Esophagus squamous epithelium (tissue), 5 donors: Measurements from ENCODE around the gene OAF. TPM values are rescaled to one million over a fixed set of nuclear protein-coding genes. Genes with fewer than 3 reads are reported as not detected.
A peak's percentile ranks its signal among the peaks of the same experiment; 100 is the strongest.

ENCODE experiments used
- DNase-seq: peaks from one replicate; lab custom pipeline; 2025; lab: John Stamatoyannopoulos, UW
- H3K27ac ChIP-seq, 4 donors: fragments of 200-600 bp; sonication (generic); one replicate each; pipeline ENCODE4 v1.5.1; 2016 to 2019; ENCODE audit warnings: mild to moderate bottlenecking in 1 of 4
- H3K27me3 ChIP-seq, 4 donors: fragments of 200-600 bp; sonication (generic); 1 replicate in 3 of 4; 2 replicates in 1 of 4; pipeline versions ENCODE4 v1.5.1 to v1.6.0; 2017 to 2021; ENCODE audit warnings: antibody characterized with exemption in 1 of 4
- H3K36me3 ChIP-seq, 3 donors: fragments of 200-600 bp; sonication (generic); one replicate each; pipeline ENCODE4 v1.5.1; 2016 to 2019
- H3K4me1 ChIP-seq, 3 donors: fragments of 200-600 bp; sonication (generic); one replicate each; pipeline ENCODE4 v1.5.1; 2017 to 2019
- H3K4me3 ChIP-seq, 4 donors: fragments of 200-600 bp; sonication (generic); 1 replicate in 3 of 4; 2 replicates in 1 of 4; pipeline ENCODE4 v1.5.1; 2016 to 2019; ENCODE audit warnings: mild to moderate bottlenecking in 2 of 4, moderate library complexity in 1 of 4
- H3K9me3 ChIP-seq, 3 donors: fragments of 200-600 bp; sonication (generic); one replicate each; pipeline ENCODE4 v1.5.1; 2016 to 2019
- CTCF ChIP-seq, 6 experiments: fragments of 450-650 bp in 4 of 6; fragments of 200-600 bp in 2 of 6; sonication (generic) in 2 of 6; IDR thresholded peaks; one replicate each; pipeline ENCODE4 v1.5.1; 2016 to 2019; ENCODE audit warnings: antibody characterized with exemption in 6 of 6, mild to moderate bottlenecking in 4 of 6, moderate library complexity in 4 of 6
- POLR2A ChIP-seq, 4 donors: fragments of 450-650 bp; IDR thresholded peaks; one replicate each; pipeline ENCODE4 v1.6.1; 2017; ENCODE audit warnings: antibody characterized with exemption in 4 of 4, mild to moderate bottlenecking in 4 of 4, moderate library complexity in 3 of 4
- WGBS, 2 donors: methylation state at CpG; one replicate each; pipeline ENCODE4 v1.1.5; 2018; 5-methylcytosine and 5-hydroxymethylcytosine counted together
- intact Hi-C: fragments of 100-400 bp; cut with DNase I; formaldehyde crosslinking; loops from one replicate; pipeline ENCODE4 v1.15.0; 2022
- total RNA-seq, 4 donors: library from RNA; depleted of rRNA; stranded (reverse); fragments of >200 nt; gene quantifications; one replicate each; pipeline ENCODE4 v1.1.0, GENCODE V29; 2016
- donor health status: DM: yes; HTN: yes; CAD: no.

The OAF gene
- total RNA-seq, 4 donors from 2014 or later = 7.4 to 49.0 (median 14.3) TPM

DNA sequence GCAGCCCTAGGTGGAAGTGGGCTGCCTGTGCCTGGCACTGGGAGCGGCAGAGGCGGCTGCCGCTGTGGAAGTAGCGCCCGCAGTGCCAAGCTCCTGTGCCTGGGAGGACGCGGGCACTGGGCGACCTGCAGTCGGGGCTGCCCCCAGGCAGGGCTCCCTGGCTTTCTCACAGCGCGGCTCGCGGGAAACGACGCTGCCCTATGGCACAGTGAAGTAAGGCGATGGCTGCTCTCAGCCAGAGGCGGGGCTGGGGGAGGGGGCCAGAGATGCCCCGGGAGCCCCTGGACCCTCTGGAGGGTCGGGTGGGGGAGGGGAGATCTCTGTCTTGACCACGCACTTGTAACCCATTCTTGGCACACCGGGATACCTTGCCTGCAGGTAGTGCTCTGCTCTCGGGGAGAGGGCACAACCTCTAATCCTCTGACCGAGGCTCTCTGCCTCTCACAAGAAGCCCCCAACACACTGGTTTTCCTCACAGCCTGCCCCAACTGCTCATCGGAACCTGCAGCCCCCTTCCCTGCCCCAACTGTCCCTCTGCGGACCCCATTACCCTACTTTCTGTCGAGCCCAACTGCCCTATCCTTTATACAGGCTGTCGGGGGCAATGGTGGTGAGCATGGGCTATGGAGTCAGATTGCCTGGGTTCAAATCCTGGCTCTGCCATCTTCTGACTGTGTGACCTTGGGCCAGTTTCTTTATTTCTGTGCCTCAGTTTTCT lies 40.7 kb upstream of the OAF start:
- no peaks in the 10 kb centered on the region for H3K9me3 ChIP-seq
- DNase-seq = no peak
- peak overlapping the region in 2 of 4 donors; percentile 62 to 75 for H3K4me3 ChIP-seq
- no peaks in the 10 kb centered on the region for H3K36me3 ChIP-seq
- peaks cover 15 to 38% (median 17%) of the 10 kb centered on the region in 3 donors for H3K4me1 ChIP-seq
- H3K27ac ChIP-seq = peak overlapping the region in 1 of 4 donors; percentile 87
- intact Hi-C loops = loop anchor here (5.0 kb wide), 2 partner anchors 57 to 127 kb away; no protein-coding TSS in a partner anchor
- TF ChIP-seq CTCF (IDR thresholded peaks at IDR 0.05) (no peak), POLR2A (IDR thresholded peaks at IDR 0.05) (no peak)
- H3K27me3 ChIP-seq = peaks cover 0 to 65% (median 0%) of the 10 kb centered on the region in 4 donors
- WGBS, 2 donors = 75 to 84% methylated on average over 6 to 18 of the region's 27 CpGs

DNA sequence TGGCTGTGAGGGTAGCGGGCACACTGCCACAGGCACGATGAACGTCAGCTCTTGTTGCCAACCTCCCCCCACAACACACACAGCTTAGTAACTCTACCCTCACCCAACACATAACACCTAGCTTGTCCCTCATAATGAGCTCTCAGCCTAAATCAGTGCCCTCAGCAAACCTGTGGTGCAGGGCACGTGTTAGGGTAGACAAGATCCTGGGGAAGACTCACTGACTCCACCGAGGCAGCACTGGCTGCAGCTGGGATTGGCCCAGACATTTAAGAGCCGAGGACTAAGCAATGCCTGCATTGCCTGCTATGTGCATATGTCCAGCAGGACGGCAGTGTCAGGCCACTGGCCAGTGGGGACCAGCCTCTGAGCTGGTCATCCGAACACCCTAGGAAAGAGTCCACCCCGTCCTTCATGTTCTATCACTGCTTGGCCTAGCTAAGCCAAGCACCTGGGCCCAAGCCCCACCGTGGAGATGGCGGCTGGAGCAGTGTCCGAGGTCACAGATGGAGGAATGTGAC lies 40.0 kb upstream of the OAF start:
- no peaks in the 10 kb centered on the region for H3K9me3 ChIP-seq
- no peak overlapping the region for H3K27ac ChIP-seq
- no peak for DNase-seq
- H3K27me3 ChIP-seq = peaks cover 0 to 59% (median 0%) of the 10 kb centered on the region in 4 donors
- WGBS, 2 donors = 87 to 90% methylated on average over 3 to 7 of the region's 12 CpGs
- intact Hi-C loops = loop anchor here (5.0 kb wide), 2 partner anchors 56 to 126 kb away; no protein-coding TSS in a partner anchor
- no peak overlapping the region for H3K4me3 ChIP-seq
- H3K36me3 ChIP-seq = no peaks in the 10 kb centered on the region
- TF ChIP-seq CTCF (IDR thresholded peaks at IDR 0.05) = no peak
- no peak for TF ChIP-seq POLR2A (IDR thresholded peaks at IDR 0.05)
- H3K4me1 ChIP-seq = peaks cover 15 to 38% (median 17%) of the 10 kb centered on the region in 3 donors

DNA sequence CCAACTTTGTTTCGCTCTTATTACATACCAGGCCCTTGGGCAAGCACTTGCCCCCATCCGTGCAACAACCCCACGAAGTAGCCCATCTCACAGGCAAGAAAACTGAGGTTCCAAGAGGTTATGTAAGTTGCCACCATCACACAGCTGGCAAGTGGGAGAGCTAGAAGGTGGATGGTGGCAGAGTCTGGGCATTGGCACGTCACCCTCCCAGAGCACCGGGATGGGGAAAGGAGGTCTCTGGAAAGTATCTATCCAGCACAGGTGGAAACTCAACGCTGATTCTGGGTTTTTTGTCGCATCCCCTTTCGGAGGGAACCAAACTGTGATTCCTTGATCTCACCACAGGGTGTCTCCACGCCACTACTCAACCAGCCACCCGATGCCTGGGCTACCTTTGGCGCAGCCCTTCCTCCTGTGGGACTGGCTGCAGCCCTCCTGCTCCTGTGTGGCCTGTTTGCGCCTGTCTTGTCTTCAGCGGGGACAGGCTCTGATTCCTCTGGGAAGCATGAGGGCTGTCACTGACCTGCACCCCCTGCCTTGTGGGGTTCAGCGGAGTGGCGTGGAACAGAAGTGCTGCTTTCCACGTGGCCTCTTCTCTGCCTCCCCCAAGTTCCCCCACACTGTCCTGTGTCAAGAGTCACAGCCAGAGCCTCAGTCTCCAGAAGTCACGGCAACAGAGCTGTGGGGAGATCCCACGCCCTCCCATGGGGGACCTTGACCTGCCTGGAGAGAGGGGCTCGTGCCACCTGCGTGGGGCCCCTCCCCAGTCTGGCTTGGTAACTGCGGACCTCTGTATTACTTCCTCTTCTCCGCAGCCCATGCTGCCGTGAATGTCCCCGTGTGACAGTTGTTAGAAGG lies 38.5 kb upstream of the OAF start:
- 25 to 41% methylated on average over 12 to 16 of the region's 24 CpGs for WGBS, 2 donors
- no peak for DNase-seq
- H3K4me1 ChIP-seq = peaks cover 15 to 38% (median 17%) of the 10 kb centered on the region in 3 donors
- peaks cover 0 to 51% (median 0%) of the 10 kb centered on the region in 4 donors for H3K27me3 ChIP-seq
- H3K9me3 ChIP-seq = no peaks in the 10 kb centered on the region
- H3K4me3 ChIP-seq = no peak overlapping the region
- intact Hi-C loops = loop anchor here (5.0 kb wide), 2 partner anchors 55 to 125 kb away; no protein-coding TSS in a partner anchor
- no peaks in the 10 kb centered on the region for H3K36me3 ChIP-seq
- TF ChIP-seq CTCF (IDR thresholded peaks at IDR 0.05) = peak; percentile 66 to 89 (median 83)
- TF ChIP-seq POLR2A (IDR thresholded peaks at IDR 0.05) = no peak
- H3K27ac ChIP-seq = no peak overlapping the region

GRCh38 chr11:120173019-120173705 lies 37.7 kb upstream of the OAF start:
- intact Hi-C loops = loop anchor here (5.0 kb wide), 2 partner anchors 54 to 124 kb away; no protein-coding TSS in a partner anchor
- no peak for TF ChIP-seq CTCF (IDR thresholded peaks at IDR 0.05)
- no peak for TF ChIP-seq POLR2A (IDR thresholded peaks at IDR 0.05)
- Histone ChIP-seq H3K27ac (no peak overlapping the region), H3K27me3 (peaks cover 0 to 42% (median 0%) of the 10 kb centered on the region in 4 donors), H3K4me3 (no peak overlapping the region), H3K4me1 (peaks cover 12 to 32% (median 16%) of the 10 kb centered on the region in 3 donors), H3K9me3 (no peaks in the 10 kb centered on the region), H3K36me3 (no peaks in the 10 kb centered on the region)
- no peak for DNase-seq
- 70 to 79% methylated on average over 9 to 10 of the region's 11 CpGs for WGBS, 2 donors
